DMS114 treated with DMSO at 0.1 percent for 48 hours (cell line): Measurements from ENCODE around the gene GNB3.
"Not testable (repeated sequence)": the region's sequence is repeated elsewhere in the genome, so short reads cannot be mapped to it uniquely, and the experiment has no call there.

Experiments
- DNase-seq: peaks from one replicate; lab custom pipeline; 2025; ENCODE audit not compliant: unreplicated experiment; lab: John Stamatoyannopoulos, UW

GNB3 gene

DNA sequence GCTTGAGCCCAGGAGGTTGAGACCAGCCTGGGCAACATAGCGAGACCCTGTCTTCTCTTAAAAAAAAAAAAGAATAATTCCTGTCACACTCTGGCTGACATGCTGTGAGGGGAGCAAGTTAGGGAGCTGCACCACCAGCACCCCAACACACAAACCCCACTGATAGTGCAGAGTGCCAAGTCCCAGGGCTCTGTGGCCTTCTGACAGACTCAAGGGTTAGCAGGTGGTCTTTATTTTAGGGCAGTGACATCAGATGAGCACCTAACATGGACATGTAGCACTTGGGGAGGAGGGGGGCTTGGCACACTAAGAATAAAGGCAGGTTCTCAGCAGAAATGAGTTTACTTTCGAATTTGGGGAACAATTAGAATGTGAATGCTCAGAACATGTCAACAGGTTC is 18.1 kb downstream of the GNB3 start:
- DNase-seq, result no peak

DNA sequence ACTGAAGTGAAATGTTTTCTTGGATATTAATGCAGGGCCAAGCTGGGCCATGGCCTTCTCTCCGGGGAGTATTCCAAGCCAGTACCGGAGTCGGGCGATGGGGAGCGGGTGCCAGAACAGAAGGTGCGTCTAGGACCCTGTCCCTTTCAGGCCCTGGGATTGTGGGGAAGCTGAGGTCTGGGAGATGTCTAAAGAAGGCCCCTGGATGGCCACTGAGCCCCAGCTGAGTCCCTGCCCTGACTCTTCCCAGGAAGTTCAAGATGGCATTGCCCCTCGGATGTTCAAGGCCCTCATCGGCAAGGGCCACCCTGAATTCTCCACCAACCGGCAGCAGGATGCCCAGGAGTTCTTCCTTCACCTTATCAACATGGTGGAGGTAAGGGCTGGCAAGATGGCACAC is 19.4 kb downstream of the GNB3 start:
- no peak for DNase-seq

DNA sequence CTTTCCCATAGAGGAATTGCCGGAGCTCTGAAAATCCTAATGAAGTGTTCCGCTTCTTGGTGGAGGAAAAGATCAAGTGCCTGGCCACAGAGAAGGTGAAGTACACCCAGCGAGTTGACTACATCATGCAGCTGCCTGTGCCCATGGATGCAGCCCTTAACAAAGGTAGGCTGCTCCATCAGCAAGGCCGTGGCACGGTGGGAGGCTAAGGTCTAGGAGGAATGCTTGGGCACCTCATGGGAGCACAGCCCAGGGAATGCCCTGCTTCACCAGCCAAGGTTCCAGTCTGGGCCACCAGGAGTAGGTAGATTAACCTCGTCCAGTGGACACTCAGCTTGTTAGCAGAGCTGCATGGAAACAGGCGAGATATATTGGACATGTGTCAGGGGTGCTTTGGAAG is 20.2 kb downstream of the GNB3 start:
- no peak for DNase-seq

DNA sequence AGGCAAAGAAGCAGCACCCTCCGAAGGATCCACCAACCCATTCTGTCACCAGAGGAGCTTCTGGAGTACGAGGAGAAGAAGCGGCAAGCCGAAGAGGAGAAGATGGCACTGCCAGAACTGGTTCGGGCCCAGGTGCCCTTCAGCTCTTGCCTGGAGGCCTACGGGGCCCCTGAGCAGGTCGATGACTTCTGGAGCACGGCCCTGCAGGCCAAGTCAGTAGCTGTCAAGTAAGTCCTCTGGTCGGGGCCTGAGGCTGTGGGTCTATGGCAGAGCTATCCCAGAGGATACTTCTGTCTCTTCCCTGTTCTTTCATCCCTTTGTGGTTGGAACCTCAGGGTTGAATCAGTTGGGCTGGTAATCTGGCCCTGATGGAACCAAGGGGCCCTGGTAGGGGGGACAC is 20.7 kb downstream of the GNB3 start:
- no peak for DNase-seq

DNA sequence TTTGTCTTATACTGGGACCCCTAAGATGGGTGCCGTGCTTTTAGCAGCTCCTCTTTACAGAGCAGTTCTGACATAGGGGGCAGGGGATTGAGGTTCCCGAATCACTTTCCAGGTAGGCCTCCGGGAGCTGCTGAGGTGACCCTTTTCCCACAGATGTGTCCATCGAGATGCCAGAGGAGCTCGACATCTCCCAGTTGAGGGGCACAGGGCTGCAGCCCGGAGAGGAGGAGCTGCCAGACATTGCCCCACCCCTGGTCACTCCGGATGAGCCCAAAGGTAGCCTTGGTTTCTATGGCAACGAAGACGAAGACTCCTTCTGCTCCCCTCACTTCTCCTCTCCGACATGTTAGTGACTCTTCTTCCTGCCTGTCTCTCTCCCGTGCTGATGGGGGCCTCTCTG is 22.3 kb downstream of the GNB3 start:
- DNase-seq, result no peak

DNA sequence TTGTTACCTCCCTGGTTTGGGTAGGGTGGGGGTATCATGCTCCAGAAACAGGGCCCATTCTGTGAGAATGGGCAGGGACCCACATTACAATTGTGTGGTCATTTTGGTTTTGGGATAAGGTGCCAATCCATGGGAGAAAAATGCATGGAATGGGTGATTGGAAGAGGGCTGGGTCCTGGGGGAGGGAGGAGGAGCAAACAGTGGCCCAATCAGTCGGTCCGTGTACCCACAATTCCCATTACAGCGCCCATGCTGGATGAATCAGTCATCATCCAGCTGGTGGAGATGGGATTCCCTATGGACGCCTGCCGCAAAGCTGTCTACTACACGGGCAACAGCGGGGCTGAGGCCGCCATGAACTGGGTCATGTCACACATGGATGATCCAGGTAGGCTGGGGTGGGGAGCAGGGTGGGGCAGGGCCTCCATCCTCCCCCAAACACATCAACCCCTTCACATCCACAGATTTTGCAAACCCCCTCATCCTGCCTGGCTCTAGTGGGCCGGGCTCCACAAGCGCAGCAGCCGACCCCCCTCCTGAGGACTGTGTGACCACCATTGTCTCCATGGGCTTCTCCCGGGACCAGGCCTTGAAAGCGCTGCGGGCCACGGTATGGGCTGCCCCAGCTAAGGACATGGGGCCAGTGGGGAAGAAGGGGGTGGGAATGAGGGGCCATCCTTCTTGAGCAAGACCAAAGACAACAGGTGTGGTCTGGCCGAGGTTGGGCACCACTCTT is 23.0 kb downstream of the GNB3 start:
- no peak for DNase-seq

DNA sequence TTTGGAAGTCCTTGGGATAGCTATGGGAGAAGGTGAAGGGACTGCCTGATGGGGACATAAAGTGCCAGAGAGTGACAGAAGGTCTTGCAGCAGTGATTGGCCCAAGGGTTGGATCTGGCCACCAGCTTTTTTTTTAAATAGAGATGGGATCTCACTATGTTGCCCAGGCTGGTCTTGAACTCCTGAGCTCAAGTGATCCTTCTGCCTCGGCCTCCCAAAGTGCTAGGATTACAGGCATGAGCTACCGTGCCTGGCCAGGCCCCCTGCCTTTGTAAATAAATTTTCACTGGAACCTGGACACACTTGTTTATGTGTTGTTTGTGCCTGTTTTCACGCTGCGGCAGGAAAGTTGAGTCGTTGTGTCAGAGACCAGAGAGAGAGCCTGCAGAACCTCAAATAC is 24.6 kb downstream of the GNB3 start:
- not testable (repeated sequence) for DNase-seq

DNA sequence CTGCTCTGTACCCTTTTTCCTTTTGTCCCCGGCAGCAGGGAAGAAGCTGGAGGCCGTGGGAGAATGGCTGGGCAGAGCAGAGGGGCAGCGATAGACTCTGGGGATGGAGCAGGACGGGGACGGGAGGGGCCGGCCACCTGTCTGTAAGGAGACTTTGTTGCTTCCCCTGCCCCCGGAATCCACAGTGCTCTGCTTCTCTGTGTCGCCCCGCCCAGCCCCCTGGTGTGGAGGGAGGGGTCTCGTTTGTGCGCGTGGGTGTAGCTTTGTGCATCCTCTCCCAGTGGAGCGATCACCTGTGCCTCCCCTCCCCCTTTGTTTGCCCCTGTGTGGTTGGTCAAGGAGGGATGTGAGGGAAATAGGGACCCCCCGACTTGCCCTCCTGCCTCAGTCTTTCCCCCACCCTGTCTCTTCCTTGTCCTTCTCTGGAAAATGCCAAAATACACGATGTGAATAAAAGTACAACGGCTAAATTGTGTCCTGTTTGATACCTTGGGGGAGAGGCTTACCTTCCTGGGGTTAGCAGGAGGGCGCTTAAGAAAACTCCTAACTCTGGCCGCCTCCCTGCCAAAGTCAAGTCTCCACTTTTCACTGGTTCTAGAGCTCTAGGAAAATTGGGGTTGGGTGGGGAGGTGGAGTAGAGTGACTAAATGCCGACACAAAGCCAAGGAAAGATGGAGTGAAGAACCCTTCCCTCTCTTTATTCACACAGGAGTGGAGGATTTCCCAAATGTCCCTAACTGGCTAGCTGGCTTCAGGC is 25.6 kb downstream of the GNB3 start:
- DNase-seq, result no peak

DNA sequence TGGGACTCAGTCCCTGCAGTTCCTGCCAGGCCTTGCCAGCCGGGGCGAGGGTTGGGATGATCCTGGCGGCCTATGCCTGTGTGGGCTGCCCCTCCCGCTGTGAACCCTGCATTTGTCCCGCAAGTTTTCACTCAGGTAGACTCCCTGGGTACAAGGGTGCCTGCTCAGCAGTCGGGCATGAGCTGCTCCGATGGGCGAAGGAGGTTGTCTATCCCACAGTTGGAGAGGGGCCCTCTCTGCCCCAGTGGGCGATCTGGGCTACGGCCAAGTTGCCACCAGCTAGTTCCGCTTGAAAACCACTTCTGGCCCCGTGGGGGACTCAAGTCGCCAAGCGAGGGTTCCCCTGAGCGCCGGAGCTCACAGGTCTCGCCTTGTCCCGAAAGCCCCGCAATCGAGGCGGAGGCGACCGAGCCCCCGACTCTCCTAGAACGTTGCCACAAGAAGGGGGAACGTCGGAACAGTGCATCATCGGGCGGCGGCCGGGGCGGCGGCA is 26.2 kb downstream of the GNB3 start:
- DNase-seq, result peak; percentile 75

DNA sequence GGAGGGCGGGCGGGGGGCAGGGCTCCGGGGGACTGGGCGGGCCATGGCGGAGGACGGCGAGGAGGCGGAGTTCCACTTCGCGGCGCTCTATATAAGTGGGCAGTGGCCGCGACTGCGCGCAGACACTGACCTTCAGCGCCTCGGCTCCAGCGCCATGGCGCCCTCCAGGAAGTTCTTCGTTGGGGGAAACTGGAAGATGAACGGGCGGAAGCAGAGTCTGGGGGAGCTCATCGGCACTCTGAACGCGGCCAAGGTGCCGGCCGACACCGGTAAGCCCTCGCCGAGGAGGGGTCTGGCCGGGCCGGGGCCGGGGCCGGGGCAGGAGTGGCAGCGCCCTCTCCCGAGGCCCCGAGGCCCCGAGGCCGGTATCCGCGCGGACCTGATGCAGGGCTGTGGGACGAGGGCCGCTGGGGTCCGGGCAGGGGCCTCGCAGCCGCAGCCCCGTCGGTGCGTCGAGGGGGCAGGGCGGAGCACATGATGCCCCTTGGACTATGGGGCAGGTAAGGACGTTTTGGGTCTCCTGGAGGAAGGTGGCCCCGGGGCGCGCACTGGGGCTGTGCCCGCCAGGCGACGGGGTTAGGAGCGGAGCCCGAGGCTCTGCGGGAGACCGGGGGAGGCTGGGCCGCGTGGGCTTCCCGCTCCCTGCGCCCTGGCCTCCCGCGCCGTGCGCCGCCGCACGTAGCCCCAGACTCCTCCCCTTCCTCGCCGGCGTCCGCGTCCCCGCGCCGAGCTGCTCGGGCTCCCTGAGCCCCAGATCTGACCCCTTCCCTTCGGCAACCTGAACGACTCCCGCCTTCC is 26.9 kb downstream of the GNB3 start, which contains the start of gene TPI1:
TPI1 (plus strand) TSS at position 119 of the 798 bp plus-strand sequence; CDS start at position 155, 36 bp downstream.
- no peak for DNase-seq

DNA sequence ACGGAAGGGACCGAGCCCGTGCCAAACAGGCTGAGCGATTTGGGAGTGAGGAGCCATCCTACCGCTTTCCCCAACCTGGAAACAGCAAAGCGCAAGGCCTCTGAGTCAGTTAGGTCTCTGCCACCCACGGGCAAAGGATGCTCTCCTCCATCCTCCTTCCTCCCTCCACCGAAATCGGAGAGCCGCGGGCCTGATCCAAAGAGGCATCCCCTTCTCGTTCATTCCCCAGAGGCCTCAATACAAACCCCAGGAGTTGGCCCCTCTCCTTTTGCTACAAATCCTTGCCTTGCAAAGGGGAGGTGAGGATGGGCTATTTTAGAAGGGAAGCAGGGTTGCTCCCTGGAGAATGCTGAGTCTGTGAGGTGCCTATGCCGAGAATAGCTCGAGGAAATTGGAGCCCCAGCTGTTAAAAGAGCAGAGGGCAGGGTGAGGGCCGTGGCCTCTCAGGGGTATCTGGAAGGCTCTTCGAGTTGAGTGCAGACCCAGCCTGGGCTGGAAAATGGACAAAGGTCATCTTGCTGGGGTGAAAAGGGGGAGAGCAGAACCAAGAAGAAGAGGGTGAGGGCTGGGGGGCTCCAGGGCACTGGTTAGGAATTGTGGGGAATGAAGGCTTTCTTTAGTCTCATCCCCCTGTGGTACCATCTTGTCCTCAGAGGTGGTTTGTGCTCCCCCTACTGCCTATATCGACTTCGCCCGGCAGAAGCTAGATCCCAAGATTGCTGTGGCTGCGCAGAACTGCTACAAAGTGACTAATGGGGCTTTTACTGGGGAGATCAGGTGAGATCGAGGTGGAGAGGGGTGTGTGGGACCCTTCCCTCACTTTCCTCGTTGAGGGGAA is 27.7 kb downstream of the GNB3 start:
- DNase-seq, result no peak

DNA sequence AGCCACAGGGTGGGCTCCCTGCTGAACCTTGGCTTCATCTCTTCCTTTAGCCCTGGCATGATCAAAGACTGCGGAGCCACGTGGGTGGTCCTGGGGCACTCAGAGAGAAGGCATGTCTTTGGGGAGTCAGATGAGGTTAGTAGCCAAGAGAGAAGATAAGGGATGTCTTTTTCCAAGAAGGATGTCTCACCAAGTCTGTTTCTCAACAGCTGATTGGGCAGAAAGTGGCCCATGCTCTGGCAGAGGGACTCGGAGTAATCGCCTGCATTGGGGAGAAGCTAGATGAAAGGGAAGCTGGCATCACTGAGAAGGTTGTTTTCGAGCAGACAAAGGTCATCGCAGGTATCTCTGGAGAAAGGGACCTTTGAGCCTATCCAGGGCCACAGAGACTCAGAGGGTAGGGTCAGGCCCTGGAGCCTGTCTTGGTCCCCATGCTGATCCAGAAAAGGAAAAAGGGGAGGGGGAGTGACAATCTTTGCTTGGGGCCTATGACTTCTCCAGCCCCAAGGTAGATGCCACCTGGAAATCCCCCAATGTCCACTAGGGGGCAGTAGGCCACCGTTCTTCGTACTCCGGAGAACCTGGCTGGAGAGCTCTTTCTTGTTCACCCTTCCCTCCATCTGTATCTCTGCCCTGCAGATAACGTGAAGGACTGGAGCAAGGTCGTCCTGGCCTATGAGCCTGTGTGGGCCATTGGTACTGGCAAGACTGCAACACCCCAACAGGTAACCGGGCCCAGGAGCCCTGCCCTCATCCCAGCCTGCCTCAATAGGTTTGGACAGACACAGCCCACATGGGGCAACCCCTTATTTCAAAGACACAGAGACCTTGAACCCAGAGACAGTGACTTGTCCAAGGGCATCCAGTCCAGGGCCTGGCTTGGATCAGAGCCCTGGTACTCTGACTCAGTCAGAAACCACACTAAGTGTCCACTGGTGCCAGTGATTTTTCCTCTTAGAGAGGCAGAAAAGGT is 28.6 kb downstream of the GNB3 start:
- DNase-seq, result peak; percentile 60

DNA sequence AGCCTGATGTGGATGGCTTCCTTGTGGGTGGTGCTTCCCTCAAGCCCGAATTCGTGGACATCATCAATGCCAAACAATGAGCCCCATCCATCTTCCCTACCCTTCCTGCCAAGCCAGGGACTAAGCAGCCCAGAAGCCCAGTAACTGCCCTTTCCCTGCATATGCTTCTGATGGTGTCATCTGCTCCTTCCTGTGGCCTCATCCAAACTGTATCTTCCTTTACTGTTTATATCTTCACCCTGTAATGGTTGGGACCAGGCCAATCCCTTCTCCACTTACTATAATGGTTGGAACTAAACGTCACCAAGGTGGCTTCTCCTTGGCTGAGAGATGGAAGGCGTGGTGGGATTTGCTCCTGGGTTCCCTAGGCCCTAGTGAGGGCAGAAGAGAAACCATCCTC is 29.6 kb downstream of the GNB3 start:
- not testable (repeated sequence) for DNase-seq

DNA sequence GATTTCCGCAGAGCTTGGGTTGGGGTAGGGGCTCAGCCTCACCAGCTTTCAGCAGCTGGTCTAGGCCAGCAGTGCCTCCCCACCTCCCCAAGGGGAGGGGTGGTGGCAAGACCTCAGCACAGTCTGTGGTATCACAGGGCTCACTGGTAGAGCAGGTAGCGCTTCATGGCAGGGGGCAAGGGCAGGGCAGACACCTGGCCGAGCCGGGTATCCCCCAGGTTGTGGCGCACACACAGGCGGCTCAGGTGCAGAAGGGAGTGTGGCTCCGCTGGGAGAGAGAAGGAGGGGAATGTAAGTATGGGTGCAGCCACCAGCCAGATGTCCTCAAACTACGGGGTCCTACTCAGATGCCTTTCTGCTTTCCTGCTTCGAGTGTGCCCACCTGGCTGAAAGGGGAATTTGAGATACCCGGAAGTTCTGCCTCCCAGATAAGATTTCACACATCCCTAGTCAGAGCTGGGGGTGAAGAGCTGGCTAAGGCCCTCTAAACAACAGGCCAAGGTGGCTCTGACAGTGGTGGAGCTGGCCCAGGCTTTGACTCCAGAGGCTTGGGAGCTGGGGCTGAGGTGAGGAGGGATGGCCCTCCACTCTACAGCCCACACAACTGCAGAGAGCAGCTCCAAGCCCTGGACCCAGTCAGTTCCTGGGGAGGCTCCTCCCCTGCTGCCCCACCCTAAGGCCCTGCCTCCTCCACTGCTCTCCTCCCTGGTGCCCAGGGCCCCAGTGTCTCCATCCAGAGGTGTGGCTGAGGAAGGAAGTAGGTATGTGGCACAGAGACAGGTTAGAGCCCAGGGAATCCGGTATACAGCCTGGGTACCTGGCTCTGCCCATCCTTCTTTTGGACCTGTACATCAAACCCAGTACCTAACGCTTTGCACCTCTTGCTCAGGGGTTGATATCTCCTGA is 30.6 kb downstream of the GNB3 start:
- peak; percentile 51 for DNase-seq

DNA sequence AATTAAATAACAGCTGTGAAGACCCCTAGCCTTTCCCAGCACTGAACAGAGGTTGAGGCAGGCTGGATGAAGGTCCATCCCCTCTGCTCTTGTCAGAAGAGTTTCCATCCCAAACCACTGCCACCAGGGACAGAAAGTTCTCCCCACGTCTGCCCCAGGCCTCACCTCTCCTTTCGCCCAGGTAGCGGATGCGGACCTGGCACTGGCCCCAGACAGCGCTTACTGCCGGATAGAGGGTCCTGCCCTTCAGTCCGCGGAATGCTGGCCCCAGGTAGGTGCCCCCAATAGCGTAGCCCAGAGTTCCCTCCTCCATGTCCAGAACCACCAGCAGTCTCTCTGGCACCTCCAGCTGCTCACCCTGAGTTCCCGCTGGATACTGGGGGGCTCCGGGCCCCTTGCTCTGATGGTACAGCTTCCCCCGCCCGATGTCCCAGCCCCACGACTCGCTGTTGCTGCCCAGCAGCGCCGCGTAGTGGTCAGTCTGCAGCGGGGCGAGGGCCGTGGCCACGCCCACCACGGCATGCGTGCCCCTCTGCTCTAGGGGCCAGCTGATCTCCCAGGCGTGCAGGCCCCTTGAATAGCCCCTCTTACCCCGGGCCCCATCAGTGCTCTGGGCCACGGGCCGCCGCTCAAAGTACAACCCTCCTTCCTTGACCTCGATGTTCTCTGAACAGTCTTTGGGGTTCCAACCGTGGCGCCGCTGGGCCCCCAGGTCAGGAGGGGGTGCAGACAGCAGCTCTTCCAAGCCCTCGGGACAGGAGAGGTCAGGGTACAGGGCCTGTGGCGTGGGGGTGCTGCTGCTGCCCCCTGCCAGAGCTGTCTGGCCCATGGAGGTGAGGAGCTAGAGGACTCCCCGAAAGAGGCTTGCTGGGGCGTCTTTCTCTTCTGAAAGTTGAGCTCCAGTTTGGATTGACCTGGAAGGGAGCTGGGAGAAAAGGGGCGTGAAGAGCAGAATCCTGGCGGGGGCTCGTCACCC is 31.6 kb downstream of the GNB3 start:
- peak; percentile 53 for DNase-seq

DNA sequence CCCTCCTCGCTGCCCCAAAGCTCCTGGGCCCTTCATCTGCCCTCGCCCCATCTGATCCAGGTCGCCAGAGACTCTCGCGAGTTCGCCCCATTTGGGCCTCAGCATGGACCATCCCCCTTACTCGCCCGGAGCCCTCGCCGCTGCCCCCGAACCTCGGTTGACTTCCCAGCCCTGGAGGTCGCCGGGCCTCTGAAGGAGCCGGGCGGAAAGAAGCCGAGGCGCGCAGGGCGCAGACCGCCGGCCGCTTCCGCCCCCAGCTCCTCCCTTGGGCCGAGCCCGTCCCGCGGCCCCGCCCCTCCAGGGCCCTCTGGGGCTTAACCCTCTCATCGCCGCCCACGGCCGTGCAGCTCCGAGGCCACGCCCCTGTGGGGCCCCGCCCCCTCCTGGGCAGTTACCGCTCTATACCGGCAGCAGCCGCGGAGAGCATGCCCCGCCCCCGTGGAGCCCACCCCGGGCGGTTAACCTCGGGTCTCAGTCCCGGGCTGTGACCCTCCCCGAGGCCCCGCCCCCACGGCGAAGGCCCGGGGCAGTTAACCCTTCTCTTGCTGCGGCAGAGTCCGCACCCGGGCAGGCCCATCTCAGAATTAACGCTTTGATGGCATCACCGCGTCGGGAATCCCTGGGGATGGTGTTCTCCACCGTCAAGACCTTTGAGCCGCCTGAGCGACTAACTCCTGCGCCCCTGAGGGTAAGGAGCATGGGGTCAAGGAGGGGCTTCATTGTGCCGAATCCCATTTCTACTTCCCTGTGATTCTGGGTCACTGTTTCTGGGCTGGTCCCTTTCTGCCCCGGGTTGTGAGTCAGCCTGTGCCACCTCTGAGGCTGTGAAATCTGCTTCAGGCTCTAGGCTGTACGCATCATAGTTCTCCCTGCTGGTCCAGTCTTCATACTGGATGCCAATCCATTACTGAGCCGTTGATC is 32.6 kb downstream of the GNB3 start, which contains the start of gene SPSB2:
SPSB2 (minus strand) TSS at position 210 of the 921 bp plus-strand sequence. CDS start 402 bp downstream, outside the sequence.
- DNase-seq, result peak; percentile 92
